ENCODE data around the gene BMPR1A. TPM values are rescaled to one million over a fixed set of nuclear protein-coding genes. Genes with fewer than 3 reads are reported as not detected.
"Not testable (repeated sequence)": the region's sequence is repeated elsewhere in the genome, so short reads cannot be mapped to it uniquely, and the experiment has no call there.

Gene BMPR1A
- total RNA-seq, 4 donors from 2014 or later, result 17.7 to 35.5 (median 26.8) TPM

DNA sequence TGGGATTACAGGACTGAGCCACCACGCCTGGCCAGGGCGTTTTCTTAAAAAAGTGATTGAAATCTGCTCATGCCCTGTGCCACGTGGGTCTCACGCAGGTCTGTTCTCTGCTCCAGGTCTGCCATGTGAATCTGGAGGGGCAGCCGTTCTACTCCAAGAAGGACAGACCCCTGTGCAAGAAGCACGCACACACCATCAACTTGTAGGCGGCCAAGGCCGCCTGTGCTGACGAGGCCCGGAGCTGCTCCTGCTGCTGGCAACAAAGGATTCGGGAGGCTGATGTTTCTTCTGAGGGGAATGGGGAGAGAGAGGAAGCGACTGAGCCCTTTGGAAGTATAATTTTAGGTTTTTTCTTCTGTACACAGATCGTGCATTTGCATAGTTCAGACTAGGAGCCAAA is 23.6 kb upstream of the BMPR1A start:
- TF ChIP-seq, protein P1, sequence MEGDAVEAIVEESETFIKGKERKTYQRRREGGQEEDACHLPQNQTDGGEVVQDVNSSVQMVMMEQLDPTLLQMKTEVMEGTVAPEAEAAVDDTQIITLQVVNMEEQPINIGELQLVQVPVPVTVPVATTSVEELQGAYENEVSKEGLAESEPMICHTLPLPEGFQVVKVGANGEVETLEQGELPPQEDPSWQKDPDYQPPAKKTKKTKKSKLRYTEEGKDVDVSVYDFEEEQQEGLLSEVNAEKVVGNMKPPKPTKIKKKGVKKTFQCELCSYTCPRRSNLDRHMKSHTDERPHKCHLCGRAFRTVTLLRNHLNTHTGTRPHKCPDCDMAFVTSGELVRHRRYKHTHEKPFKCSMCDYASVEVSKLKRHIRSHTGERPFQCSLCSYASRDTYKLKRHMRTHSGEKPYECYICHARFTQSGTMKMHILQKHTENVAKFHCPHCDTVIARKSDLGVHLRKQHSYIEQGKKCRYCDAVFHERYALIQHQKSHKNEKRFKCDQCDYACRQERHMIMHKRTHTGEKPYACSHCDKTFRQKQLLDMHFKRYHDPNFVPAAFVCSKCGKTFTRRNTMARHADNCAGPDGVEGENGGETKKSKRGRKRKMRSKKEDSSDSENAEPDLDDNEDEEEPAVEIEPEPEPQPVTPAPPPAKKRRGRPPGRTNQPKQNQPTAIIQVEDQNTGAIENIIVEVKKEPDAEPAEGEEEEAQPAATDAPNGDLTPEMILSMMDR (IDR thresholded peaks at IDR 0.05), result no peak
- no peak for TF ChIP-seq POLR2A (IDR thresholded peaks at IDR 0.05)
- WGBS, 2 donors, result 73 to 77% methylated on average over 13 of the region's 13 CpGs
- intact Hi-C loops (cut with DNase I; ENCODE audit: low total_unique reads), result no loop called here
- H3K4me3 ChIP-seq (ENCODE audit: low read depth, poor library complexity, severe bottlenecking), result no peak overlapping the region
- DNase-seq (ENCODE audit: low spot score in 2 of 2), result no peak

DNA sequence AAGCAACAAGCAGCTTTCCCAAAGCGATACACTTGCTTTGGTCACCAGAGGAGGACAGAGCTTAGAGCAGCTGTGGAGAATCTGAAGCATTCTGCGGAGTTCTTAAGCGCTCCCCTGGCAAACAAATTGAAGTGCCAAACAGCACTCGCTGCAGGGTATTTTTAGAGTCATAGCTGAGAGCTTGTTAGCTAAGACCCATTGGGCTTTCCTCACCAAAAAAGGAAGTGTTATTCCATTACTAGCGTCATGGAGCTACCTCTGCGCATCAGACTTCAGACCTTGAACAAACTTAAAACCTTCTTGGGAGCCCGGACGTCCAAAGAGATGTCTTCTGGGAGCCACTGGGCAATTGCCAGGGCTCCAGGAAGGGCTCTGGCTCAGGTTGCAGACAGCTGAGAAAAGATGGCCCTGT is 23.2 kb upstream of the BMPR1A start:
- no peak for DNase-seq (ENCODE audit: low spot score in 2 of 2)
- 64 to 77% methylated on average over 8 of the region's 8 CpGs for WGBS, 2 donors
- intact Hi-C loops (cut with DNase I; ENCODE audit: low total_unique reads), result no loop called here
- H3K4me3 ChIP-seq (ENCODE audit: low read depth, poor library complexity, severe bottlenecking), result no peak overlapping the region
- TF ChIP-seq, protein P1 (IDR thresholded peaks at IDR 0.05), result no peak
- no peak for TF ChIP-seq POLR2A (IDR thresholded peaks at IDR 0.05)

DNA sequence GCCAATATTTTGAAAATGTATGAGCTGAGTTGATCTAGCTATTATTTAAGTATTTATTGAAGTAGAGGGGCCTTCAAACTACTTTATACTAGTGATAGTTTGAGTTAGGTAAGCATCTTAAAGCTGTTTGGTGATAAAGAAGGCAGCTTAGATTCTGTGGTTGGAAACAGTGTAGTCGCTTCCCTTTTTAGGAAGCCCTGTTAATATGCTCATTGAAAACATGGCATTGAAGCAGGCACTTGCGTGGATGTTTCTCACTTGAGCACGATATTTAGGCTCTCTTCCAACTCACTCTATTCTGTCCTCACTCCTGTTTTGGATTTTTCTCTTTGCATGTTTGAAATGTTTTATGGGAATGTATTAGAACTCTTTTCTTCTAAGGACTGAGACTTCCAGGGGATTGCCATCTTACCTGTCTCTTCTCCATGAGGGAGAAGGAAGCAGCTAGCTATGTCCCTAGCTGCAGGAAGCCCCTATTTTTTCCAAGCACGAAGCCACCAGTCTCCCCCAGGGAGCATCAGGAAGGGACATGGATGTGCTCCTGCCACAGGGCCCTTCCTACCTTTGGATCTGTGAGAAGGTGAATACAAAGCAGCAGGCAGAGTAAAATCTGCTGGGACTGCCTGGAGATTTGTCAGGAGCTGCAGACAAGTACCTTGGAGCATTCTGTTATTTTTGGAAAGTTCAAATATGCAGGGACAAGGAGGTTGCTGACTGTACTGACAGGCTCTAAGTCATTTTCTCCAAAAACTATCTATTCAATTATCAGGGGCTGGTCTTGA is 22.0 kb upstream of the BMPR1A start:
- TF ChIP-seq POLR2A (IDR thresholded peaks at IDR 0.05), result no peak
- 54 to 56% methylated on average over 4 of the region's 4 CpGs for WGBS, 2 donors
- DNase-seq (ENCODE audit: low spot score in 2 of 2), result no peak
- H3K4me3 ChIP-seq (ENCODE audit: low read depth, poor library complexity, severe bottlenecking), result no peak overlapping the region
- intact Hi-C loops (cut with DNase I; ENCODE audit: low total_unique reads), result no loop called here

DNA sequence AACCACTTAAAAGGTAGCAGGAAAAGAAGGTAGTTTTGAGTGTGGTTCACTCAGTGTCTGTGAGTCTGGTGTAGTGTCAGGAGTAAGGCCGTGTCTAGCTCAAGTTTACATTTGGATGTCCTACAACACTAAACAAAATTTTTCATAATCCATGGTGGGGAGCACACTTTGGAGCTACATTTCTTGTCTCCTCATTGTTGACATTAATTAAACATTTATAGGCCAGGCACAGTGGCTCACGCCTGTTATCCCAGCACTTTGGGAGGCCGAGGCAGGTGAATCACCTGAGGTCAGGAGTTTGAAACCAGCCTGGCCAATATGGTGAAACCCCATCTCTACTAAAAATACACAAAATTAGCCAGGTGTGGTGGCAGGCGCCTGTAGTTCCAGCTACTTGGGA is 21.1 kb upstream of the BMPR1A start:
- 98 to 99% methylated on average over 4 of the region's 4 CpGs for WGBS, 2 donors
- intact Hi-C loops (cut with DNase I; ENCODE audit: low total_unique reads), result loop anchor here (5.0 kb wide), 1 partner anchor 458 kb away; no protein-coding TSS in a partner anchor
- not testable (repeated sequence) for DNase-seq (ENCODE audit: low spot score in 2 of 2)

DNA sequence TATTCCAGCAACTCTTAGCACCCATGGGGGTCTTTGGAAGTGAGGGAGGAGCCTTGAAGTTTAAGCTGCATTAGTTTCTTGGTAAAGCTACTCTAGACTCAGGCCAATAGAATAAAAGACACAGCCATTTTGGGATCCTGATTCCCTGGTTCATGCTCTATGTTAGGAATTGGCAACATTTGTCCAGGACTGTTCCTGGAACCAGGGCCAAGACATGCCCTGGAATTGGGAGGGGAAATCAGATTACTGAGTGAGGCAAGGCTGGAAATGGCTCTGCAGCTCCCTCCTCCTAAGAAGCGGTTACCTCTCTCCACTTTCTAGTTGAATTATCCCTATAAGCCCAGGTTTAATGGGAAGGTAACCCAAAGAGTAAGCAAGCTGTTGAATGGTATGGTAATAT is 14.2 kb upstream of the BMPR1A start:
- TF ChIP-seq, protein P1 (IDR thresholded peaks at IDR 0.05), result no peak
- no peak for TF ChIP-seq POLR2A (IDR thresholded peaks at IDR 0.05)
- no peak overlapping the region for H3K4me3 ChIP-seq (ENCODE audit: low read depth, poor library complexity, severe bottlenecking)
- 68 to 82% methylated on average over 1 of the region's 1 CpG for WGBS, 2 donors
- intact Hi-C loops (cut with DNase I; ENCODE audit: low total_unique reads), result no loop called here
- no peak for DNase-seq (ENCODE audit: low spot score in 2 of 2)

More for the DNA sequence above, 21.1 kb upstream of the BMPR1A start:
- H3K4me3 ChIP-seq (ENCODE audit: low read depth, poor library complexity, severe bottlenecking), result not testable (repeated sequence)

DNA sequence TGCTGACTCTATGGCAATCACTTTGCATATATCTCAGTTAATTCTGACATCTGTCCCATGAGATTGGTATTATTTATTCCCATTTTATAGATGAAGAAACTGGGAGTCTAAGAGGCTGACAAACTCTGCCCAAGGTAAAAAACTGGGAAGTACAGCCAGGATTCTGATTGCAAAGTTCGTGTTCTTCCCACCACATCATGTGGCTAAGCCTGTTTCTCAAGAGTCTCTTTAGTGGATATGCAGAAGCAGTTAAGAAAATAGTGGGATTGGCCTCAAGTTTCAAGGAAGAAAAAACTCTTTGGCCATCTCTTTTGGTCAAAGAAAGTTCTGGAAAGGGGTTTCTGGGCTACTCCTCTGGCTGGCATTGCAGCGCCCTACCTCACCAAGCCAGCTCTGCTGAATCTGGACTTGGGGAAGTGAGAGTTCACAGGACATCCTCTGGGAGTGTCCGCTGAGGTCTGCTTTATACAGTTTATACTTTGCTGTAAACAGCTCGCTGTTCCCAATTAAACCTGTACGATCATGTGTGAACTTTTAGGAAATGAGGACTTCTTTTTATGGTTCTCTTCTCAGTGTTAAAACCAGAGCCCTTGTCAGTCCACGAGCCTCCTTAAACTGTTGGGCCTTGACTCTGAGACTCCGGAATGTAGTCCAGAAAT is 12.2 kb upstream of the BMPR1A start:
- WGBS, 2 donors, result 64 to 72% methylated on average over 7 of the region's 7 CpGs

More for the DNA sequence above, 12.2 kb upstream of the BMPR1A start:
- H3K4me3 ChIP-seq (ENCODE audit: low read depth, poor library complexity, severe bottlenecking), result no peak overlapping the region
- intact Hi-C loops (cut with DNase I; ENCODE audit: low total_unique reads), result no loop called here
- TF ChIP-seq POLR2A (IDR thresholded peaks at IDR 0.05), result no peak
- TF ChIP-seq, protein P1 (IDR thresholded peaks at IDR 0.05), result no peak
- no peak for DNase-seq (ENCODE audit: low spot score in 2 of 2)

Measured in lower leg skin (tissue), 4 donors.